Activated T-helper 1 cell treated with anti-CD3 and anti-CD28 coated beads, Interleukin-2, amount 50 U/mL, for 16 hours (primary cell): ENCODE data around the gene MATK.

Experiments
- DNase-seq, 2 donors: peaks; one replicate each; pipeline ENCODE4 v3.0.0-alpha.2; 2020; ENCODE audit warnings: low read depth in 1 of 2, low spot score in 1 of 2

The MATK gene

DNA sequence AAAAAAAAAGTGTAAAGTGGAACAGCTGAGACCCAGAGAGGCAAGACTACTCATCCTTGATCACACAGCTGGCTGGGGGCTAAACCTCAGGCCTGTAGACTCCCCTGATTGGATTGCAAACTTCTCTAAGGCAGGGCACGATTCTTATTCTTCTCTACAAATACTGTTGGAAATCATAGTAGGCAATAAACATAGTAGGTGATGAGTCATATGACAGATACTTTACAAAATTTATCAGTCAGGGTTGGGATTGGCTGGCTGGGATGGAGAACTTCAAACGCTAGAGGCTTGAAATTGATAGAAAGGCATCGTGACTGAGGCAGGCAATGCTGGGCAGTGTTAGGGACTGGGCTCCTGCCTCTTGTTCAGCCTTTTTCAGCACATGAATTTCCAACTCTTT, 5.9 kb upstream of the MATK start:
- DNase-seq: no peak

- DNase-seq: no peak
These were observed 4.8 kb upstream of the MATK start for GRCh38 chr19:3790941-3791340.

DNA sequence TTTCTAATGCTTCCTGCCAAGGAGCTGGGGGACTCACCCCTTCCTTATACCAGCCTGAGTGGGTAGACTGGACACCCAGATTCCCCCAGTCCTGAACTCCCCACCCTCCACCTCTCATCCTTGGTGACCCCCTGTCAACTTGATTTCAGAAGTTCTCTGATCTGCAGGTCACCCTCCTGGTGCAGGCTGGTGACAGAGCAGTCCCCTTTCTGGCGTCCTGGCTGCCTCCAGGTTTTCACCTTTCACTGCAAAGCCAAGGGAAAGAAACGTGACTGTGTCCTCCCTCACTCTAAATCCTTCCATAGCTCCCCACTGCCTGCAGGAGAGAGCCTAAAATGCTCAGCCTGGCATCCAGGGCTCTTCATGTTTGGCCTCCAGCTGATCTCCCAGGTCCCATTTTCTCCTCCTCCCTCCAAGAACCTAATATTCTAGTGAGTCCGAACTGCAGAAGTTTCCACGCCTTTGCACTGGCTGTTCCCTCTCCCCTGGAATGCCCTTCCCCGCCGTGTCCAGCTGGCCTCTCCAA, 4.1 kb upstream of the MATK start:
- DNase-seq: no peak

DNA sequence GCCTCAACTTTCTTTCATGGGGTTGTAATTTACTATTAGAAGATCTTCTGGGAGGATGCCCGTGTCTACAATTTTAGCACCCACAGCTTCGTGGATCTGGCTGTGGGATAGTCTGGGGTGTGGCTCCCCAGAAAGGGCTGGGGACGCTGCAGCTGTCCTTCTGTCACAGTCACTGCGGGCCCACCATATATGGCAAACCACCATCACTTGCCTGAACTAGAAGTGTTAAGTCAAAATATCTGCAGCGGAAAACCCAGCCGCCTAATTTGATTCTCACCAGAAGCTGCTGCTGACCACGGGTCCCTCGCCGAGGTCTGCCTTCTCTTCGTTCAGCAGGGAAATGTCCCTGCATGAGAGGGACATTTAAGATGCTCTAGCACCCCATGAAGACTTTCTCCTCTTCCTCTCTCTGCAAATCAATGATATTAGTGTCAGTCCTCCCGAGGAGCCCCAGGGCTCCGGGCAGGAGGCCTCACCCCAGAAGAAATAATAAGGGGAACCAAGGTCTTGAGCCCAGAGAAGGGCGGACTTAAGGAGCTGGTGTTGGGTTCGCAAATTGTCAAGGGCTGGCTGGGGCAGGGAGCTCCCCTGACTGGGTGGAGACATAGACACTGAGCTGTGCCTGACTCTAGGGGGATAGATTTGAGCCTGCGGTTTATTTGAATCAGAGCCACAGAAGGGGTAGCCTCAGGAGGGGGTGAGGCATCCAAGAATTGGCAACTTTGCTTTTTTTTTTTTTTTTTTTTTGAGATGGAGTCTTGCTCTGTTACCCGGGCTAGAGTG, 3.0 kb upstream of the MATK start:
- no peak for DNase-seq

DNA sequence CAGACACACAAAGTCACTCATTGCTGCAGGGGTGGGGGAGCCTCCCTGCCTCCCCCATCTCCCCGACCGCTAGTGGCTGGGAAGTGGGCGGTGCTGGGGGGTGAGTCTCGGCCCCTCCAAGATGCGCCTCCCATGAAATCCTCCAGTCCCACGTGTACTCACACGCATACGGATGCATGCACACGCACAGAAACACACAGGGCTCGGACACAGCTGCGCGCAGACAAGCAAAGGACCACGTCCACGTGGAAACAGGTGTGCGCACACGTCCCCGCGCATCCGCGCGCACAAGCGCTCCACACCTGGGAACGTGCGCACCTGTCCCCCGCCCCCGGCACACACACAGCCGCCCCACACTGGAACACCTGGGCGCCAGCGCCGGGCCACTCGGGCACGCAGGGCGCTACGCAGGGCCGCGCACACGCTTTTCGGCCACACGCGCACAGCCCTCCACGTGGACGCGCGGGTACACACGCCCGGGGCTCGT, 687 bp downstream of the MATK start:
- no peak for DNase-seq

GRCh38 chr19:3784607-3785450, 1.4 kb downstream of the MATK start:
- DNase-seq: no peak

DNA sequence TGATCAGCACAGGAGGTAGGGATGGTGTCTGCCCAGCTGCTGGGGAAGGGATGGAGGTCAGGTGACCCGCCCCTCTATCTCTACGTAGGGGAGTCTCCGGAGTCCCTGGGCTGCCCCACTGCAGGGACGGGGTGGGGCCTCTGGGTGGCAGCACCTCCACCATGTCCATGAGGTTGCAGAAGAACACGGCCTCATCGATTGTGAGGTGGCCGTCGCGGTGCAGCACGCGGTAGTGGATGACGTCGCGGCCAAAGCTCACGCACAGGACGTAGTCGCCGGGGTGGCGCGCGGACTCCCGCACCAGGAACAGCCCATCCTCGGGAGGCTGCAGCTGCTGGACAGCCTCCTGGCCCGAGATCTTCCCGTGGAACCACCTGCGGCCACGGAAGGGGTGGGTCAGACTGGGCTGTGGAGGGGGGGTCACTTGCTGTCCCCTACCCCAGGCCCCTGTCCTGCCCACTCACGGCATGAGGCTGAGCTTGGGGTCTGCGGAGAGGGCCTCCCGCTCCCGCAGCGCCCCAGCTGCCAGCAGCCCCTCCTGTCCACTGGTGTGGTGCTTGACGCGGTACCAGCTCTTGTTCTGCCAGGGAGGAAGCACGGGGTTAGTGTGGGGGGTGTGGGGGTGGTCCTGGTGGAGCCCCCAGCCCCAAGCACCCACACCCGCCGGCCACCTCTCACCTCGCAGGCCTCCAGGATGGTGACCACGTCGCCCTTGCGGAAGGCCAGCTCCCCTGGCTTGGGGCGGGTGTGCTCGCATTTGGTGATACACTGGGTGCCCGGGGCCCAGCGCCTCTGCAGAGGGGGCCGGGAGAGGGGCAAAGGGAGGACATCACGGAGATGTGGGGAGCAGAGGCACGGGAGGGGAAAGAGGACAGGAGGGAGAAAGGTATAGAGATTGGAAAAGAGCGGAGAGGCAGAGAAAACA, 2.3 kb downstream of the MATK start:
- DNase-seq: no peak

- DNase-seq: no peak
These were observed 3.3 kb downstream of the MATK start for GRCh38 chr19:3782903-3783302.

- no peak for DNase-seq
These were observed 3.9 kb downstream of the MATK start for GRCh38 chr19:3782330-3782729.

GRCh38 chr19:3781603-3782002, 4.6 kb downstream of the MATK start:
- no peak for DNase-seq

GRCh38 chr19:3780786-3781304, 5.3 kb downstream of the MATK start:
- DNase-seq: no peak

DNA sequence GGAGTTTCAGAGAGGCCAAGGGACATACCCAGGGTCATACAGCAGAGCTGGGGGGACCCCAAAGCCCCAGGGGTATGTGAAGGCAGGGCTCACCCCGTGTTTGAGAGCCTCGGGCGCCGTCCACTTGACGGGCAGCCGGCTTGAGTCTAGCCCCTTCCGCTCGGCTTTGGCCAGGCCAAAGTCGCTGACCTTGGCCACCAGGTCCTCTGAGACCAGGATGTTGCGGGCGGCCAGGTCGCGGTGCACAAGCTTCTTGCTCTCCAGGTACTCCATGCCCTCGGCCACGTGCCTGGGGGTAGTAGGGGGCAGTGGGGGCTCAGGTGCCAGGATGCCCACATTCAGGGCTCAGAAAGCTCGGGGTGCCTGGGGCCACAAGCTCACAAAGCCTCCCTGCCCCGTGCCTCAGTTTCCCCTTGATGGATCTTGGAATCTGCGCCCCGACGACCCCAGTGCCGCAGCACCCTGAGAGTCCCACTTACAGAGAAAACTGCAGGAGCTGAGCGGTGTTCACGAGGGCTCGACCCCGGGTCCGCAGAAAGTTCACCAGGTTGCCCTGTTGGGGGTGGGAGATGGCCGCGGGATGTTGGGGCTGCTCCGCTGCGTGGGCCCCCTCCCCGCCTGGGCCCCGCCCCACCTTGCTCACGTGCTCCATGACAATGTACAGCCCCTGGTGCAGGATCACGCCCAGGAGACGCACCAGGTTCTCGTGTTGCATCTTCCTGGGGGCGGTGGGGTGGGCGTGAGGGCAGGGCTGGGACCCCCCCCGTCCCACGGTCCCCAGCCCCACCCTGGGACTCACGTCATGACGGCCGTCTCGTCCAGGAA, 7.1 kb downstream of the MATK start:
- no peak for DNase-seq

DNA sequence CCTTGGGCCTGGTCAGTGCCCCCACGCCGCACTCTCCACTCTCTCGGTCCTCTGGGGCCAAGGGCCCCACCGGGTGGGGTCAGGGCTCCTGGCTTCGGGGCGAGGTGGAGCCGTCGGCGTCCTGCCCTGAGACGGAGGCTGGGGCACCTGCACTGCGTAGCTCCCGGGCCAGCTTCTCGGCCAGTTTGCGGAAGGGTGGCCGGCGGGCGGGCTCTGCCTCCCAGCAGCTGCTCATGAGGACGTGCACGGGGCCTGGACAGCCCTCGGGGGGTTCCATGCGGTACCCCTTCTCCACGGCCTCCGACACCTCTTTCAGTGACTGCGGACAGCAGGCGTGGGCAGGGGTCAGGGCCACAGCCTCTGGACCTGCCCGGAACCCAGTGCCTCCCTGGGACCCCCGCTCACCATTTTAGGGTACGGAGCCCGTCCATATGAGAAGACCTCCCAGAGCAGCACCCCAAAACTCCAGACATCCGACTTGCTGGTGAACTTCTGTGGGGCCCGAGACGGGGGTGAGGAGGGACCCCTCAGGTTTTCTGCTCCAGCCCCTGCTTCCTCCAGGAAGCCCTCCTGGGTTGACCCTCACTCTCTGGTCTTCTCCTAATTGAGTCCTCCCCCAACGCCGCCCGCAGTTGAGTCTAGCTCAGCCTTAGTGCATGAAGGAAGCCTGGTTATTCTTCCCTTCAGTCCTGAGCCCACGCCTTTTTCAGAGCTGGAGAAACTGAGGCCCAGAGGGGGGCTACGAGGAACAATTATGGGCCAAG, 7.9 kb downstream of the MATK start:
- DNase-seq: no peak

GRCh38 chr19:3776479-3777040, 9.6 kb downstream of the MATK start:
- no peak for DNase-seq

DNA sequence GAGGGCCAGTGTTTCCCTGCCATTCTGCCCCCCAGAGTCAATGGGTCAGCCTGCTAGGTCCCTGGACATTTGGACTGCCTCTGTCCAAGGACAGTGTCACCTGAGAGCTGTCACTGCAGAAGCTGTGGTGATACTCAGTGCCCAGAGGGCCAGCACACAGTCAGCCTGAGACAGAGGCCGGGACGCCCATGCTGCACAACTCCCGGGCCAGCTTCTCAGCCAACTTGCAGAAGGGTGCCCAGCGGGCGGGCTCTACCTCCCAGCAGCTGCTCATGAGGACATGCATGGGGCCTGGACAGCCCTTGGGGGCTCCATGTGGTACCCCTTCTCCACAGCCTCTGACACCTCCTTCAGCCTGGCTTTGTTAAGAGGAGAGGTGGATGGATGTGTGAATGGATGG, 10.3 kb downstream of the MATK start:
- DNase-seq: no peak

DNA sequence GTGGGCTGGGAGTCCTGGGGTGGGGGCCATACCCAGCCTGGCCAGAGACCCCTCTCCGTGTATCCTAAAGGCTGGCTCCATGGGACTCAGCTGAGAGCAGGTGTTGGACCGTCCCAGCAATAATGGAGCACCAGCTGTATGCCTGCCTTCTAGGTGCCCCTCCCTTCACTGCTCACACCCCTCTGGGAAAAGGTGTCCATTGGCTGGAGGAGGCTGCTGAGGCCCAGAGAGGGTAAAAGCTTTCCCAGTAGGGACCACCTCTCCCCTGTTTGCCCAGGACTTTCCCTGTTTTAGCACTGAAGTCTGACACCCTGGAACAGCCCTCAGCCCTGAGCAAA, 10.8 kb downstream of the MATK start:
- no peak for DNase-seq

DNA sequence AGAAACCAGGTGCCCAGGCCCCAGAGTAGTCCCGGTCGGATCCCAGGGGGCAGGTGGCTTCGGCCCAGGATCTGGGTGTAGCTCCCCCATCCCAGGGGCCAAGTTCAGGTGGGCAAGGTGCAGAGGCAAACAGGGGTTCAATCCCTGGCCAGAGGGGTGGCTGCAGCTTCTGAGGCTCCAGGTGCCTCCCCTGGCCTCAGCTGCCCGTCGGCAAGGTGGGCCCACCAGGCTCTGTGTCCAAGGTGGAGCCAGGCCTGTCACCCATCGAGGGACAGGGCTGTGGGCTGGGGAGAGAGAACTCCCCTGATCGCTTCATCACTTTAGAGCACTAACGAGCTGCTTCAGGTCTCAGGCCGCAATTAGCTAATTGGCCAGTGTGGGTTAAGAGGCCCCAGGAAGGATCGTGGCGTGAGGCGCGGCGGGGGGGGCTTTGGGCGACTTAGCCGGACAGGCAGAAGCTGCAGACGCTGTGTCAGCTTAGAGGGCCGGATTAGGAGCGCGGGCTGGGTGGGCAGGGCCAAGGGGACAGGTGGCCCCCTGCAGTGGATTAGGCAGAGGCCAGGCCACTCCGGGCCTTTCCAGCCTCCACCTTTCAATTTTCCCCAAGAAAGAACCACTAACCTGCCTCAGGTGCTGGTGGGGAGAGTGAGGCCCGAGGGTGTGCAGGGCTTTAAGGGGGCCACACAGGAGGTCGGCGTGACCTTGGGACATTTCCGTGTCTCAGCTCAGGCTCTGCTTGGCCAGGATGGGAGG, 11.4 kb downstream of the MATK start:
- DNase-seq: no peak

GRCh38 chr19:3773814-3774515, 12.2 kb downstream of the MATK start:
- no peak for DNase-seq
